ENCODE data around the gene GNAT1. TPM values are rescaled to one million over a fixed set of nuclear protein-coding genes. Genes with fewer than 3 reads are reported as not detected.
A peak's percentile ranks its signal among the peaks of the same experiment; 100 is the strongest.

The GNAT1 gene
- total RNA-seq, 1 experiment from 2014 or later = 0.13 TPM

DNA sequence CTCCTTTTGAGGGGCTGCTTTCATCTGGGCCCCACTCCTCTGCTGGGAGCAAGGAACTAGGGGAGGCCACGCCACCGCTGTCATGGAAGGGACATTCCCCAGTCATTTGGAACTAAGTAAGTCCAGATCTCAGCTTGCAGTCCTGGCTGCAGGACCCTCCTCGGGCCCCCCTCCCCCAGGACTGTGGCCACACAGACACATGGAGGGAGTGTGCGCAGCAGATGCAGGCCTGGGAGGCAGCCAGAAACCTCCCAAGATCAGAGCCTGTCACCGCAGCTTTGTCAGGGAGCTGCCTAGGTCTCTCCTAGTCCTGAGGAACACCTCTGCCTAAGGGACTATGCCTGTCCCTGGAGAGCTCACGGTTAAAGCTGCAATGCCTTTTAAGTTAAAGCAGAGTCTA, 43.5 kb upstream of the GNAT1 start (continued):
- TF ChIP-seq, protein P1, sequence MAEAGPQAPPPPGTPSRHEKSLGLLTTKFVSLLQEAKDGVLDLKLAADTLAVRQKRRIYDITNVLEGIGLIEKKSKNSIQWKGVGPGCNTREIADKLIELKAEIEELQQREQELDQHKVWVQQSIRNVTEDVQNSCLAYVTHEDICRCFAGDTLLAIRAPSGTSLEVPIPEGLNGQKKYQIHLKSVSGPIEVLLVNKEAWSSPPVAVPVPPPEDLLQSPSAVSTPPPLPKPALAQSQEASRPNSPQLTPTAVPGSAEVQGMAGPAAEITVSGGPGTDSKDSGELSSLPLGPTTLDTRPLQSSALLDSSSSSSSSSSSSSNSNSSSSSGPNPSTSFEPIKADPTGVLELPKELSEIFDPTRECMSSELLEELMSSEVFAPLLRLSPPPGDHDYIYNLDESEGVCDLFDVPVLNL (CRISPR knock-in tag; IDR thresholded peaks at IDR 0.05; ENCODE audit: borderline replicate concordance, low read depth) = no peak
- TF ChIP-seq GTF2I (CRISPR knock-in tag; conservative IDR thresholded peaks at IDR 0.05) (no peak), ZNF671 (CRISPR knock-in tag; IDR thresholded peaks at IDR 0.05) (no peak), FOXJ3 (CRISPR knock-in tag; IDR thresholded peaks at IDR 0.05; ENCODE audit: borderline replicate concordance) (no peak), TCF7 (CRISPR knock-in tag; IDR thresholded peaks at IDR 0.05; ENCODE audit: low read depth) (no peak), ZNF232 (CRISPR knock-in tag; IDR thresholded peaks at IDR 0.05) (no peak)
- TF ChIP-seq, protein P2, sequence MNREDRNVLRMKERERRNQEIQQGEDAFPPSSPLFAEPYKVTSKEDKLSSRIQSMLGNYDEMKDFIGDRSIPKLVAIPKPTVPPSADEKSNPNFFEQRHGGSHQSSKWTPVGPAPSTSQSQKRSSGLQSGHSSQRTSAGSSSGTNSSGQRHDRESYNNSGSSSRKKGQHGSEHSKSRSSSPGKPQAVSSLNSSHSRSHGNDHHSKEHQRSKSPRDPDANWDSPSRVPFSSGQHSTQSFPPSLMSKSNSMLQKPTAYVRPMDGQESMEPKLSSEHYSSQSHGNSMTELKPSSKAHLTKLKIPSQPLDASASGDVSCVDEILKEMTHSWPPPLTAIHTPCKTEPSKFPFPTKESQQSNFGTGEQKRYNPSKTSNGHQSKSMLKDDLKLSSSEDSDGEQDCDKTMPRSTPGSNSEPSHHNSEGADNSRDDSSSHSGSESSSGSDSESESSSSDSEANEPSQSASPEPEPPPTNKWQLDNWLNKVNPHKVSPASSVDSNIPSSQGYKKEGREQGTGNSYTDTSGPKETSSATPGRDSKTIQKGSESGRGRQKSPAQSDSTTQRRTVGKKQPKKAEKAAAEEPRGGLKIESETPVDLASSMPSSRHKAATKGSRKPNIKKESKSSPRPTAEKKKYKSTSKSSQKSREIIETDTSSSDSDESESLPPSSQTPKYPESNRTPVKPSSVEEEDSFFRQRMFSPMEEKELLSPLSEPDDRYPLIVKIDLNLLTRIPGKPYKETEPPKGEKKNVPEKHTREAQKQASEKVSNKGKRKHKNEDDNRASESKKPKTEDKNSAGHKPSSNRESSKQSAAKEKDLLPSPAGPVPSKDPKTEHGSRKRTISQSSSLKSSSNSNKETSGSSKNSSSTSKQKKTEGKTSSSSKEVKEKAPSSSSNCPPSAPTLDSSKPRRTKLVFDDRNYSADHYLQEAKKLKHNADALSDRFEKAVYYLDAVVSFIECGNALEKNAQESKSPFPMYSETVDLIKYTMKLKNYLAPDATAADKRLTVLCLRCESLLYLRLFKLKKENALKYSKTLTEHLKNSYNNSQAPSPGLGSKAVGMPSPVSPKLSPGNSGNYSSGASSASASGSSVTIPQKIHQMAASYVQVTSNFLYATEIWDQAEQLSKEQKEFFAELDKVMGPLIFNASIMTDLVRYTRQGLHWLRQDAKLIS (CRISPR knock-in tag; IDR thresholded peaks at IDR 0.05; ENCODE audit: borderline replicate concordance) = no peak
- TF ChIP-seq, protein P3, sequence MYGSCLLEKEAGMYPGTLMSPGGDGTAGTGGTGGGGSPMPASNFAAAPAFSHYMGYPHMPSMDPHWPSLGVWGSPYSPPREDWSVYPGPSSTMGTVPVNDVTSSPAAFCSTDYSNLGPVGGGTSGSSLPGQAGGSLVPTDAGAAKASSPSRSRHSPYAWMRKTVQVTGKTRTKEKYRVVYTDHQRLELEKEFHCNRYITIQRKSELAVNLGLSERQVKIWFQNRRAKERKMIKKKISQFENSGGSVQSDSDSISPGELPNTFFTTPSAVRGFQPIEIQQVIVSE (CRISPR knock-in tag; IDR thresholded peaks at IDR 0.05; ENCODE audit: borderline replicate concordance) = no peak

DNA sequence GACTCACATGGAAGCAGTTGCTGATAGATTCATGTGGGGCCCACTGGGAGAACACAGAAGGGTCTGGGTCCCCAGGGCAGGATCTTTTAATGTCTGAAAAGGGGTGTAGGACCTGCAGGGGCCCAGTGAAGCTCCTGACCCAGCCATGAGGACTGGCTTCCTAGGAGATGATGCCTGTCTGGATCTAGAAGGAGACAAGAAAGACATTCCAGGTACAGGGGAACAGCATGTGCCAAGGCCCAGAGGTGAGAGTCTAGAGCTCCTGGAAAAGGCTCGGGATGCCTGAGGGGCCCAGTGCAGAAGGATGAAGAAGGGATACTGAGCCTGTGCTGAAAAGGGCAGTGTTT, 41.0 kb upstream of the GNAT1 start:
- H3K4me3 Mint-ChIP-seq = no peak overlapping the region
- POLR2A ChIA-PET = interaction anchor here (0.5 to 0.9 kb wide), 2 partner anchors 32 to 83 kb away, joined by 3 to 4 read pairs; no protein-coding TSS in a partner anchor
- no peak for DNase-seq (ENCODE audit: low spot score)
- CTCF ChIA-PET = interaction anchor here (0.5 to 3.0 kb wide), 7 partner anchors 12 to 1513 kb away, joined by 3 to 13 read pairs (median 5); no protein-coding TSS in a partner anchor
- H3K9me3 Mint-ChIP-seq = no peaks in the 10 kb centered on the region
- peak overlapping the region; percentile 73 for H3K27ac Mint-ChIP-seq
- peaks cover 20% of the 10 kb centered on the region for H3K27me3 Mint-ChIP-seq (ENCODE audit: low read depth)
- TF ChIP-seq SOX15 (CRISPR knock-in tag; IDR thresholded peaks at IDR 0.05) (no peak), SP1 (CRISPR knock-in tag; conservative IDR thresholded peaks at IDR 0.05) (no peak)
- TF ChIP-seq, protein P4, sequence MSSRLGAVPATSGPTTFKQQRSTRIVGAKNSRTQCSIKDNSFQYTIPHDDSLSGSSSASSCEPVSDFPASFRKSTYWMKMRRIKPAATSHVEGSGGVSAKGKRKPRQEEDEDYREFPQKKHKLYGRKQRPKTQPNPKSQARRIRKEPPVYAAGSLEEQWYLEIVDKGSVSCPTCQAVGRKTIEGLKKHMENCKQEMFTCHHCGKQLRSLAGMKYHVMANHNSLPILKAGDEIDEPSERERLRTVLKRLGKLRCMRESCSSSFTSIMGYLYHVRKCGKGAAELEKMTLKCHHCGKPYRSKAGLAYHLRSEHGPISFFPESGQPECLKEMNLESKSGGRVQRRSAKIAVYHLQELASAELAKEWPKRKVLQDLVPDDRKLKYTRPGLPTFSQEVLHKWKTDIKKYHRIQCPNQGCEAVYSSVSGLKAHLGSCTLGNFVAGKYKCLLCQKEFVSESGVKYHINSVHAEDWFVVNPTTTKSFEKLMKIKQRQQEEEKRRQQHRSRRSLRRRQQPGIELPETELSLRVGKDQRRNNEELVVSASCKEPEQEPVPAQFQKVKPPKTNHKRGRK (CRISPR knock-in tag; IDR thresholded peaks at IDR 0.05; ENCODE audit: borderline replicate concordance) = no peak
- ATAC-seq = no peak
- no peaks in the 10 kb centered on the region for H3K36me3 Mint-ChIP-seq
- H3K4me1 Mint-ChIP-seq = peaks cover 43% of the 10 kb centered on the region

DNA sequence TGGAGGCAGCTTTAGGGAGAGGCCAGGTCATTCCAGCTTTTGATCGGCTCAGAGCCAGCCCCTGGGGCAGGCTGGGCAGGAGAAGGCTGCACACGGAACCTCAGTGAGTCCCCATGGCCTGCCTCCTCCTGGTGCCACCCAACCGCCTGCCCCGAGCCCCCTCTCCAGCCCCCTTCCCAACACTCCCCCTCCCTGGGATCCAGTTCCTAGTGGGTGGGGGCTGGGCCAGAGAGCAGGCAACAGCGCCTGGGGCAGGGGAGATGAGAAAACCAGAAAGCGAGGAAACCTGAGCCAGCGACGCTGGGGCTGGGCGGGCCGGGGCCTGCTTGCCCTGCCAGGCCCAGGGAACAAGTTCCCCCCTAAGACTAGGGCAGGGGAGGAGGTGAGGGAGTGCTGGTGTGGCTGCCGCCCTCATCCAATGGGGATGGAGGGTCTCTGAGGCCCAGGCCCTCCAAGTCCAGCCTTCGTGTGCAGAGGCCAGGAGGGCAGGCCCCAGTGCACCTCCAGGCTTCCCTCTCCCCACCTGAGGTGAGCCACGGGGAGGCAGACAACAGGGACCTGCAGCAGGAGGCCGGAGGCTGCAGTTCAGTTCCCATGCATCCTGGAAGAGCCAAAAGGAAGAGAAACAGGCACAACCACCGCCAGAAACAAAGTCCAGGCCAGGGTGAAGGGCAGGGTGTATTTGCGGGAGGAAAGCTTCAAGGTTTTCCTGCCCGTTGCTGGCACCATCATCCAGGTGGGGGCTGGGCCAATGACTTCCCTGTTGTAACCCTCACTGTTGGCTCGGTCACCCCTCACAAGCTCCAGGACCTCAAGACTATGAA, 40.3 kb upstream of the GNAT1 start:
- peak overlapping the region; percentile 57; the same call in 1 of the 2 replicates for H3K27ac Mint-ChIP-seq
- H3K9me3 Mint-ChIP-seq = no peaks in the 10 kb centered on the region
- H3K27me3 Mint-ChIP-seq (ENCODE audit: low read depth) = peaks cover 25% of the 10 kb centered on the region
- POLR2A ChIA-PET = interaction anchor here (0.5 to 0.9 kb wide), 2 partner anchors 31 to 83 kb away, joined by 3 to 4 read pairs; no protein-coding TSS in a partner anchor
- no peak overlapping the region; the same call in 1 of the 2 replicates for H3K4me3 Mint-ChIP-seq
- ATAC-seq (peak; percentile 50), DNase-seq (ENCODE audit: low spot score) (peak; percentile 68)
- no peaks in the 10 kb centered on the region for H3K36me3 Mint-ChIP-seq
- peaks cover 46% of the 10 kb centered on the region for H3K4me1 Mint-ChIP-seq
- TF ChIP-seq TEAD1 (CRISPR knock-in tag; IDR thresholded peaks at IDR 0.05) (peak; percentile 41; the same call in 1 of the 2 replicates), TEAD4 (CRISPR knock-in tag; IDR thresholded peaks at IDR 0.05) (no peak), KAT7 (CRISPR knock-in tag; IDR thresholded peaks at IDR 0.05; ENCODE audit: borderline replicate concordance) (no peak), ZNF423 (CRISPR knock-in tag; IDR thresholded peaks at IDR 0.05) (0 out of 2 replicates have a peak, but pooled peaks have one; percentile 26)
- TF ChIP-seq, protein P5, sequence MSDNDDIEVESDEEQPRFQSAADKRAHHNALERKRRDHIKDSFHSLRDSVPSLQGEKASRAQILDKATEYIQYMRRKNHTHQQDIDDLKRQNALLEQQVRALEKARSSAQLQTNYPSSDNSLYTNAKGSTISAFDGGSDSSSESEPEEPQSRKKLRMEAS (CRISPR knock-in tag; IDR thresholded peaks at IDR 0.05) = 0 out of 2 replicates have a peak, but pooled peaks have one; percentile 49
- CTCF ChIA-PET = interaction anchor here (0.5 to 3.0 kb wide), 8 partner anchors 13 to 1512 kb away, joined by 3 to 13 read pairs (median 4); no protein-coding TSS in a partner anchor
